Measurements from ENCODE around the gene TPRN.

DNA sequence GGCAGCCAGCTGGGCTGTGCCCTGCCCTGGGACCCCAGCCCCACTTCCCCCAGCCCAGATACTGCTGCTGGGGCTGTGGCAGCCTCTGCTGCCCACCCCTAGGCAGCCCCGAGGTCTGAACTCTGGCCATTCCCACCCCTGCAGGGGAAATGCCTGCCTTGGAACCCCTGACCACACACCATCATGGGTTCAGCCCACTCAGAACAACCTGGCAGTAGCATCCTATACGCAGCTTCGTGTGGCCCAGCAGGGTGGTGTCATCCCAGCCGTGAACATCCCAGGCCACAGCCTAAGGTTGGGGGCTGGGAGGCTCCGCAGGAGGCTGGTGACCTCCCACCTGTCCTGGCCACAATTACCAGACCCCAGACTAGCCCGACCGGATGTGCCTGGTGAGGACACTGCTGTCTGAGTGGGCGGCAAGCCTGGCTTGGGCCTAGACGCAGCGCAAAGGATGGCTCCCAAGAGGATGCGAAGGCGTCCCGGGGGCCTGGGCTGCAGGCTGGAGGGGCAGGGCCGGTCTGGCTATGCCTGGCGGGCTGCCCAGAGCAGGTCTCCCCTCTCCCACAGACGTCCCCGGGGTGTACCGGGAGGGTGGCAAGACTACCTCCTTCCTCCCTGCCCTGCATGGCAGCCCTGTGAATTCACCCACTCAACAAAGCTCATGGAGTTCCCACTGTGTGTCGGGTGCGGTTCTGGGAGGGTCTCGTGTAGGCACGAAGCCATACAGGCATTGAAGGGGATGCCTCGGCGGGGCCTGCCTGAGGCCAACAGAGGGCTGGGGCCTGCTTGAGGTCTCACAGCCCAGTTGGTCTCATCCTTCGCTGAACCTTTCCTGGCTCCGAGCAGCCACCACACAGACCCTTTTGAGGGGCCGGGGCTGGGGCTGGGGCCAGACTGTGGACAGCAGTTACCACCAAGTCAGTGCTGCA, 28.7 kb upstream of the TPRN start:
- TF ChIP-seq, protein P1, sequence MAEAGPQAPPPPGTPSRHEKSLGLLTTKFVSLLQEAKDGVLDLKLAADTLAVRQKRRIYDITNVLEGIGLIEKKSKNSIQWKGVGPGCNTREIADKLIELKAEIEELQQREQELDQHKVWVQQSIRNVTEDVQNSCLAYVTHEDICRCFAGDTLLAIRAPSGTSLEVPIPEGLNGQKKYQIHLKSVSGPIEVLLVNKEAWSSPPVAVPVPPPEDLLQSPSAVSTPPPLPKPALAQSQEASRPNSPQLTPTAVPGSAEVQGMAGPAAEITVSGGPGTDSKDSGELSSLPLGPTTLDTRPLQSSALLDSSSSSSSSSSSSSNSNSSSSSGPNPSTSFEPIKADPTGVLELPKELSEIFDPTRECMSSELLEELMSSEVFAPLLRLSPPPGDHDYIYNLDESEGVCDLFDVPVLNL (CRISPR knock-in tag; IDR thresholded peaks at IDR 0.05; ENCODE audit: borderline replicate concordance, low read depth), result no peak
- TF ChIP-seq, protein P2, sequence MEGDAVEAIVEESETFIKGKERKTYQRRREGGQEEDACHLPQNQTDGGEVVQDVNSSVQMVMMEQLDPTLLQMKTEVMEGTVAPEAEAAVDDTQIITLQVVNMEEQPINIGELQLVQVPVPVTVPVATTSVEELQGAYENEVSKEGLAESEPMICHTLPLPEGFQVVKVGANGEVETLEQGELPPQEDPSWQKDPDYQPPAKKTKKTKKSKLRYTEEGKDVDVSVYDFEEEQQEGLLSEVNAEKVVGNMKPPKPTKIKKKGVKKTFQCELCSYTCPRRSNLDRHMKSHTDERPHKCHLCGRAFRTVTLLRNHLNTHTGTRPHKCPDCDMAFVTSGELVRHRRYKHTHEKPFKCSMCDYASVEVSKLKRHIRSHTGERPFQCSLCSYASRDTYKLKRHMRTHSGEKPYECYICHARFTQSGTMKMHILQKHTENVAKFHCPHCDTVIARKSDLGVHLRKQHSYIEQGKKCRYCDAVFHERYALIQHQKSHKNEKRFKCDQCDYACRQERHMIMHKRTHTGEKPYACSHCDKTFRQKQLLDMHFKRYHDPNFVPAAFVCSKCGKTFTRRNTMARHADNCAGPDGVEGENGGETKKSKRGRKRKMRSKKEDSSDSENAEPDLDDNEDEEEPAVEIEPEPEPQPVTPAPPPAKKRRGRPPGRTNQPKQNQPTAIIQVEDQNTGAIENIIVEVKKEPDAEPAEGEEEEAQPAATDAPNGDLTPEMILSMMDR (IDR thresholded peaks at IDR 0.05), result no peak
- TF ChIP-seq, protein P3, sequence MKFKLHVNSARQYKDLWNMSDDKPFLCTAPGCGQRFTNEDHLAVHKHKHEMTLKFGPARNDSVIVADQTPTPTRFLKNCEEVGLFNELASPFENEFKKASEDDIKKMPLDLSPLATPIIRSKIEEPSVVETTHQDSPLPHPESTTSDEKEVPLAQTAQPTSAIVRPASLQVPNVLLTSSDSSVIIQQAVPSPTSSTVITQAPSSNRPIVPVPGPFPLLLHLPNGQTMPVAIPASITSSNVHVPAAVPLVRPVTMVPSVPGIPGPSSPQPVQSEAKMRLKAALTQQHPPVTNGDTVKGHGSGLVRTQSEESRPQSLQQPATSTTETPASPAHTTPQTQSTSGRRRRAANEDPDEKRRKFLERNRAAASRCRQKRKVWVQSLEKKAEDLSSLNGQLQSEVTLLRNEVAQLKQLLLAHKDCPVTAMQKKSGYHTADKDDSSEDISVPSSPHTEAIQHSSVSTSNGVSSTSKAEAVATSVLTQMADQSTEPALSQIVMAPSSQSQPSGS (CRISPR knock-in tag; IDR thresholded peaks at IDR 0.05; ENCODE audit: borderline replicate concordance, low read depth), result no peak
- TF ChIP-seq ZNF671 (CRISPR knock-in tag; IDR thresholded peaks at IDR 0.05), result no peak

All from WTC11 (cell line).